COLO668 (cell line): ENCODE results near the gene CRACDL.

Source experiments
- DNase-seq: peaks from one replicate; lab custom pipeline; 2025; ENCODE audit not compliant: unreplicated experiment; lab: John Stamatoyannopoulos, UW

CRACDL gene

GRCh38 chr2:98778741-98779483 is 157.1 kb downstream of the CRACDL start:
- no peak for DNase-seq

- DNase-seq, result no peak
Measured at GRCh38 chr2:98778151-98778550, 157.9 kb downstream of the CRACDL start.

- DNase-seq, result no peak
Measured at GRCh38 chr2:98777710-98778109, 158.3 kb downstream of the CRACDL start.

GRCh38 chr2:98777076-98777475 is 158.9 kb downstream of the CRACDL start:
- no peak for DNase-seq

- no peak for DNase-seq
Measured at GRCh38 chr2:98776136-98776535, 159.9 kb downstream of the CRACDL start.

GRCh38 chr2:98775146-98775986 is 160.7 kb downstream of the CRACDL start:
- no peak for DNase-seq

- DNase-seq, result no peak
Measured at GRCh38 chr2:98773907-98774306, 162.1 kb downstream of the CRACDL start.

GRCh38 chr2:98773169-98773568 is 162.9 kb downstream of the CRACDL start:
- no peak for DNase-seq

GRCh38 chr2:98772536-98772935 is 163.5 kb downstream of the CRACDL start:
- no peak for DNase-seq

- no peak for DNase-seq
Measured at GRCh38 chr2:98771721-98772524, 164.1 kb downstream of the CRACDL start.

- no peak for DNase-seq
Measured at GRCh38 chr2:98771264-98771663, 164.8 kb downstream of the CRACDL start.

- peak; percentile 94 for DNase-seq
Measured at GRCh38 chr2:98769784-98770183, 166.2 kb downstream of the CRACDL start.

- peak; percentile 56 for DNase-seq
Measured at GRCh38 chr2:98769114-98769476, 166.9 kb downstream of the CRACDL start.

GRCh38 chr2:98768384-98769113 is 167.5 kb downstream of the CRACDL start:
- DNase-seq, result peak; percentile 58

GRCh38 chr2:98764499-98764898 is 171.5 kb downstream of the CRACDL start:
- DNase-seq, result no peak

- no peak for DNase-seq
Measured at GRCh38 chr2:98763209-98763951, 172.6 kb downstream of the CRACDL start.

- no peak for DNase-seq
Measured at GRCh38 chr2:98761909-98762308, 174.1 kb downstream of the CRACDL start.

GRCh38 chr2:98761267-98761781 is 174.7 kb downstream of the CRACDL start:
- no peak for DNase-seq

GRCh38 chr2:98759827-98760625 is 176.0 kb downstream of the CRACDL start:
- no peak for DNase-seq
